Naive B cell (primary cell): Measurements from ENCODE around the gene HLA-DRA. TPM values are rescaled to one million over a fixed set of nuclear protein-coding genes. Genes with fewer than 3 reads are reported as not detected.
A peak's percentile ranks its signal among the peaks of the same experiment; 100 is the strongest.
"Not testable (repeated sequence)": the region's sequence is repeated elsewhere in the genome, so short reads cannot be mapped to it uniquely, and the experiment has no call there.

Experiments used
- ATAC-seq, 2 donors: fragments of 150-1000 bp; cut with Tn5 transposase; 2 replicates each; pipeline ENCODE4 v1.10.0; 2021; ENCODE audit warnings: low read depth in 2 of 2, mild to moderate bottlenecking in 2 of 2, moderate library complexity in 2 of 2
- DNase-seq: peaks from one replicate; pipeline ENCODE4 v3.0.0; 2022
- H3K27ac Mint-ChIP-seq, 6 donors: one replicate each; pipeline ENCODE4 v1.8.0; 2020 to 2022; ENCODE audit warnings: mild to moderate bottlenecking in 6 of 6, mixed read lengths in 6 of 6, moderate library complexity in 5 of 6, inconsistent platforms in 2 of 6
- H3K27me3 Mint-ChIP-seq, 3 donors: one replicate each; pipeline ENCODE4 v1.8.0; 2021 to 2022; ENCODE audit warnings: mixed read lengths in 3 of 3, mild to moderate bottlenecking in 1 of 3
- H3K36me3 Mint-ChIP-seq, 2 donors: one replicate each; pipeline ENCODE4 v1.8.0; 2020 to 2022; ENCODE audit warnings: mixed read lengths in 2 of 2, inconsistent platforms in 1 of 2, mild to moderate bottlenecking in 1 of 2
- H3K4me1 Mint-ChIP-seq, 3 donors: one replicate each; pipeline ENCODE4 v1.8.0; 2020 to 2022; ENCODE audit warnings: mixed read lengths in 3 of 3, inconsistent platforms in 1 of 3, mild to moderate bottlenecking in 1 of 3, moderate library complexity in 1 of 3
- H3K4me3 Mint-ChIP-seq, 8 donors: one replicate each; pipeline ENCODE4 v1.8.0; 2020 to 2022; ENCODE audit warnings: mild to moderate bottlenecking in 8 of 8, mixed read lengths in 8 of 8, moderate library complexity in 8 of 8, inconsistent platforms in 2 of 8
- H3K9me3 Mint-ChIP-seq, 7 donors: one replicate each; pipeline ENCODE4 v1.8.0; 2020 to 2022; ENCODE audit warnings: mixed read lengths in 7 of 7, mild to moderate bottlenecking in 5 of 7, inconsistent platforms in 2 of 7, moderate library complexity in 1 of 7
- polyA plus RNA-seq, 6 donors: library from polyadenylated mRNA; unstranded; fragments of 300-500 nt; fragmentation: Illumina TruSeq; gene quantifications; one replicate each; pipeline ENCODE4 v1.2.3, GENCODE V29; 2021; ENCODE audit warnings: low read depth in 6 of 6

Gene HLA-DRA
- polyA plus RNA-seq, 6 donors from 2014 or later, result 10,549 to 17,877 (median 15,091) TPM

- DNase-seq (no peak), ATAC-seq (peak; percentile 23 to 41)
- no peak overlapping the region for H3K4me3 Mint-ChIP-seq
- H3K9me3 Mint-ChIP-seq, result peaks cover 9 to 24% (median 15%) of the 10 kb centered on the region in 7 donors
- H3K27ac Mint-ChIP-seq, result peak overlapping the region in 1 of 6 donors; percentile 44
- peaks cover 14 to 15% (median 15%) of the 10 kb centered on the region in 3 donors for H3K4me1 Mint-ChIP-seq
- peaks cover 0 to 17% of the 10 kb centered on the region in 2 donors for H3K36me3 Mint-ChIP-seq
- H3K27me3 Mint-ChIP-seq, result peaks cover 0 to 18% (median 6%) of the 10 kb centered on the region in 3 donors
These were observed 22.9 kb downstream of the HLA-DRA start for GRCh38 chr6:32462609-32463008.

DNA sequence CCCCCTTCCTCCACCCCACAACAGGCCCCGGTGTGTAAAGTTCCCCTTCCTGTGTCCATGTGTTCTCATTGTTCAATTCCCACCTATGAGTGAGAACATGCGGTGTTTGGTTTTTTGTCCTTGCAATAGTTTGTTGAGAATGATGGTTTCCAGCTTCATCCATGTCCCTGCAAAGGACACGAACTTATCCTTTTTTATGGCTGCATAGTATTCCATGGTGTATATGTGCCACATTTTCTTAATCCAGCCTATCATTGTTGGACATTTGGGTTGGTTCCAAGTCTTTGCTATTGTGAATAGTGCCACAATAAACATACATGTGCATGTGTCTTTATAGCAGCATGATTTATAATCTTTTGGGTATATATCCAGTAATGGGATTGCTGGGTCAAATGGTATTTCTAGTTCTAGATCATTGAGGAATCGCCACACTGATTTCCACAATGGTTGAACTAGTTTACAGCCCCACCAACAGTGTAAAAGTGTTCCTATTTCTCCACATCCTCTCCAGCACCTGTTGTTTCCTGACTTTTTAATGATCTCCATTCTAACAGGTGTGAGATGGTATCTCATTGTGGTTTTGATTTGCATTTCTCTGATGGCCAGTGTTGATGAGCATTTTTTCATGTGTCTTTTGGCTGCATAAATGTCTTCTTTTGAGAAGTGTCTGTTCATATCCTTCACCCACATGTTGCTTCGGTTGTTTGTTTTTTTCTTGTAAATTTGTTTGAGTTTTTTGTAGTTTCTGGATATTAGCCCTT is 28.2 kb downstream of the HLA-DRA start:
- not testable (repeated sequence) for H3K4me3 Mint-ChIP-seq, H3K27ac Mint-ChIP-seq, H3K27me3 Mint-ChIP-seq, ATAC-seq, DNase-seq
- Mint-ChIP-seq H3K4me1 (peaks cover 11 to 18% (median 14%) of the 10 kb centered on the region in 3 donors), H3K9me3 (peaks cover 10 to 28% (median 16%) of the 10 kb centered on the region in 7 donors), H3K36me3 (peaks cover 0 to 26% of the 10 kb centered on the region in 2 donors)

- ATAC-seq (peak; percentile 34 to 38), DNase-seq (no peak)
- Mint-ChIP-seq H3K4me3 (peak overlapping the region; percentile 72 to 93 (median 85)), H3K27ac (peak overlapping the region; percentile 99 to 100 (median 100)), H3K9me3 (peaks cover 0 to 17% (median 3%) of the 10 kb centered on the region in 7 donors), H3K4me1 (peaks cover 26 to 40% (median 26%) of the 10 kb centered on the region in 3 donors), H3K27me3 (no peaks in the 10 kb centered on the region), H3K36me3 (peaks cover 0 to 9% of the 10 kb centered on the region in 2 donors)
These were observed 33.2 kb downstream of the HLA-DRA start for GRCh38 chr6:32472781-32473375.

DNA sequence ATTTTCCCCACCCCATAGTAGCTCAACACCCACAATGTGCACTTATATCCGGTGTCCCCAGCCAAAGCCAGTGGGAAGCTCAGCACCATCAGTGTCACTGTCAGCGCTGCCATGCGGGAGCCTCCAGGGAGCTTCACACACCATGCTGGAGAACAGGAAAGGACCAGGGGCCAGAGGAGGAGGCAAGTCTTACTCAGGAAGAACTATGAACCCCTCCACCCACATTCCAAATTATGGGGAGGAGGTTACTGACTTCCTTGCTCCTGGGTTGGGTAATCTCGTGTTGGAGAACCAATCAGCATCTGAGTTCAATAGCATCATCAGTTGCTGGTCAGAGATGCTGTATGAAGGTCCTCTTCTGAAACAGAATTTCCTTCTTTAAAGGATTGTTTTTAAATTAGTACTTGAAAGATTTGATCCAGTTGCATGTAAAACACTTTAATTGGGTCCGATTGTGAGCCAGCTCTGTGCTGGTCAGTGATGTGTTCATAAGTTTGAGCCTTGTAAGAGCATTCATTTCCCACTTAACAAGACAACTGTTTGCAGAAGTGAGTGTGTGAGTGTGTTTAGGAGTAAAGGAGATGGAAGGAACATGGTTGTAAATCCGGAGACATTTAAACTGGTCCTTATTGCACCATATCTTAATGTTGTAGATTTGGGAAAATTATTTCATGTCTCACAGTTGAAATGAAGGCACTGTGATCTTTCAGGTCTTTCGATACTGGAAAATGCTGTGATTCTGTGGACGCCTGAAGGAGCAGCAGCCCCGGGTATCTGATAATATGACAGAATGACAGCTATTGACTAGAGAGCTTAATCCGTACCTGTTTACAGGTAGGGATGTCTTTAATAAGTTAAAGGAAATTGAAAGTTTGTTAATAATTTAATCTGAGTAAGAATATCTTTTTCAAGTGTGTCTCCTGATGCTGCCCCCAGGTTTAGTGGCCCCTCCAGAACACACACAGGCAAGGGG is 34.0 kb downstream of the HLA-DRA start:
- Mint-ChIP-seq H3K4me1 (peaks cover 26 to 40% (median 26%) of the 10 kb centered on the region in 3 donors), H3K36me3 (peaks cover 0 to 10% of the 10 kb centered on the region in 2 donors), H3K27ac (peak overlapping the region; percentile 99 to 100 (median 100)), H3K9me3 (peaks cover 0 to 24% (median 6%) of the 10 kb centered on the region in 7 donors), H3K4me3 (peak overlapping the region; percentile 72 to 93 (median 84))
- DNase-seq, result peak; percentile 81
- H3K27me3 Mint-ChIP-seq, result not testable (repeated sequence)
- ATAC-seq, result peak; percentile 90 to 92

GRCh38 chr6:32475392-32476206 is 35.9 kb downstream of the HLA-DRA start:
- DNase-seq (no peak), ATAC-seq (no peak)
- peaks cover 26 to 40% (median 29%) of the 10 kb centered on the region in 3 donors for H3K4me1 Mint-ChIP-seq
- H3K27me3 Mint-ChIP-seq, result no peaks in the 10 kb centered on the region
- H3K4me3 Mint-ChIP-seq, result peak overlapping the region in 3 of 8 donors; percentile 6 to 36 (median 25)
- H3K36me3 Mint-ChIP-seq, result peaks cover 0 to 17% of the 10 kb centered on the region in 2 donors
- peak overlapping the region; percentile 90 to 100 (median 96) for H3K27ac Mint-ChIP-seq
- H3K9me3 Mint-ChIP-seq, result peaks cover 0 to 33% (median 6%) of the 10 kb centered on the region in 7 donors

- H3K27ac Mint-ChIP-seq, result peak overlapping the region in 4 of 6 donors; percentile 36 to 76 (median 62)
- H3K4me3 Mint-ChIP-seq, result no peak overlapping the region
- peaks cover 0 to 5% (median 0%) of the 10 kb centered on the region in 7 donors for H3K9me3 Mint-ChIP-seq
- H3K36me3 Mint-ChIP-seq, result peaks cover 3 to 4% of the 10 kb centered on the region in 2 donors
- ATAC-seq, result no peak
- H3K4me1 Mint-ChIP-seq, result peaks cover 13 to 15% (median 14%) of the 10 kb centered on the region in 3 donors
- no peak for DNase-seq
- H3K27me3 Mint-ChIP-seq, result no peaks in the 10 kb centered on the region
These were observed 44.4 kb downstream of the HLA-DRA start for GRCh38 chr6:32483968-32484613.

DNA sequence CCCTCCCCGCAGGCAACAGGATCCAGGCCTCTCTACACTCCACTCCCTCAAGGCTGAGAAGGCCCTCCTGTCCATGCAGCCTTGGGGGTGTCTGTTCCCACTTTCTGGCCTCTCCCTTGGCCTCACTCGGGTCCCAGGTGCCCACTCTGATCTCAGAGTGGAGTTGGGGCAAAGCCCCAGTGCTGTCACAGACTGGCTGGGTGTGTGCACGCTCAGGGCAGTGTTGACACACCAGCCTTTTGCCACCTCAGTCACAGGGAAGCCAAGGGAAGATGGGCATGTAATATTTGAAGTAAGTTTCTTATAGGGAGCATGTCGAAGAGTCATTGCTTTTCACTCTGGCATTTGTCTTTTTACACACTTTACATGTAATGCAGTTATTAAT is 44.9 kb downstream of the HLA-DRA start:
- H3K4me1 Mint-ChIP-seq, result peaks cover 13 to 15% (median 14%) of the 10 kb centered on the region in 3 donors
- H3K9me3 Mint-ChIP-seq, result peaks cover 0 to 3% (median 0%) of the 10 kb centered on the region in 7 donors
- H3K27ac Mint-ChIP-seq, result peak overlapping the region in 5 of 6 donors; percentile 54 to 93 (median 75)
- no peaks in the 10 kb centered on the region for H3K27me3 Mint-ChIP-seq
- H3K36me3 Mint-ChIP-seq, result peaks cover 0 to 4% of the 10 kb centered on the region in 2 donors
- no peak for ATAC-seq
- no peak for DNase-seq
- H3K4me3 Mint-ChIP-seq, result no peak overlapping the region

DNA sequence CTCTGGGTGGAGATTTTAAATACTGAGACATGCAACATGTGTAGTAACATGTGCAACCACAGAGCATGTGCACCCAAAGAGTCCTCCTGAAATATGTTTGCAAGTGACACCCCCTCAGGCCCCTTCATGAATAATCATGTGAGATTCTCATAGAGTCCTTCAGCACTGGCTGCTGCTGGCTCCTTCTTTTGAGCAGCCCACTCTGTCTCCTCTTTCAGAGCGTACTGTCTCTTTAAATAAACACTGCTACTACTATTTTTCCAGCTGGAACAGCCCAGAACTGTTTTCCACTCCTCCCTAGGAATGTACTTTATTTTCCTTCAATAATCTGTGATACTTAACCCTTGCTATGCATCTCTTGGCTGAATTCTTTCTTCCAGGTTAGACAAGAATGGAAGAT is 48.4 kb downstream of the HLA-DRA start:
- Mint-ChIP-seq H3K27ac (no peak overlapping the region), H3K27me3 (no peaks in the 10 kb centered on the region), H3K9me3 (peaks cover 0 to 5% (median 0%) of the 10 kb centered on the region in 7 donors), H3K36me3 (peaks cover 0 to 4% of the 10 kb centered on the region in 2 donors), H3K4me1 (peaks cover 6 to 20% (median 9%) of the 10 kb centered on the region in 3 donors), H3K4me3 (no peak overlapping the region)
- no peak for ATAC-seq
- no peak for DNase-seq

DNA sequence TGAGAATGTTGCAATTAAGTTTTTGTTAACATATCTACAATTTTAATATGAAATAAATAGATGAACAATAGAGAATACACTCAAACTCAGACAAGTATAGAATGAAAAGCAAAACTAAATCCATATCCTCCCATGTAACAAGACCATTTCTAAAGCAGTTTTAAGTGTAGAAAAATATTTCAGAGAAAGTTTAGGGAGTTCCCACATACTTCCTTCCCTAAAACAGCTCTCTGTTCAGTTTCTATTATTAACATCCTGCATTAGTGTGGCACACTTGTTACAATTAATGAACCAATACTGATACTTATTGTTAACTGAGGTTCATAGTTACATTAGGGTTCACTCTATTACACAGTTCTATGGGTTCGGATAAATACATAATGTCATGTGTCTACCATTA is 52.0 kb downstream of the HLA-DRA start:
- Mint-ChIP-seq H3K4me3 (peak overlapping the region in 2 of 8 donors; percentile 31 to 45), H3K4me1 (peaks cover 4 to 20% (median 6%) of the 10 kb centered on the region in 3 donors), H3K9me3 (peaks cover 0 to 5% (median 0%) of the 10 kb centered on the region in 7 donors), H3K27ac (peak overlapping the region in 1 of 6 donors; percentile 22), H3K36me3 (peaks cover 0 to 4% of the 10 kb centered on the region in 2 donors), H3K27me3 (no peaks in the 10 kb centered on the region)
- ATAC-seq, result peak; percentile 97 to 98
- DNase-seq, result no peak

DNA sequence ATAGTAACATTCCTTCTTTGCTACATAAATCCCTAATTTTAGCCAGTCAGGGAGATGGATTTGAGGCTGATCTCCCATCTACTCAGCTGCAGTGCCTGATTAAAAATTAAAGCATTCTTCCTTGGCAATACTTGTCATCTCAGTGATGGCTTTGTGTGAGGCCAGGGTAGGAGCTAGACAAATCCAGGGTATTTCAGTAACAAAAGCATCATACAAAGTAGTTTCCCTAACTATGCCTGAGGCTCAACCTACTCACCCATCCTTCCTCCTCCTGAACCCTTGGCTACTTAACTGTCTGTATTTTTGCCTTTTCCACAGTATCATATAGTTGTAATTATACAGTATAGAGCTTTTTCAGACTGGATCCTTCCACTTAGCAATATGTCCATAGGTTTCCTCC is 52.7 kb downstream of the HLA-DRA start:
- no peak for ATAC-seq
- Mint-ChIP-seq H3K27ac (no peak overlapping the region), H3K36me3 (peaks cover 0 to 4% of the 10 kb centered on the region in 2 donors), H3K27me3 (no peaks in the 10 kb centered on the region), H3K4me3 (peak overlapping the region in 1 of 8 donors; percentile 31), H3K9me3 (peaks cover 0 to 5% (median 0%) of the 10 kb centered on the region in 7 donors), H3K4me1 (peaks cover 4 to 20% (median 6%) of the 10 kb centered on the region in 3 donors)
- DNase-seq, result no peak
